ENCODE measurements around the gene ILF3. TPM values are rescaled to one million over a fixed set of nuclear protein-coding genes. Genes with fewer than 3 reads are reported as not detected.

The ILF3 gene
- polyA plus RNA-seq, 2 of the 4 experiments (the other 2 are of a cell fraction), result 142 to 197 TPM

GRCh38 chr19:10688545-10689280 is 34.6 kb downstream of the ILF3 start:
- Histone ChIP-seq H3K9me3 (no peaks in the 10 kb centered on the region), H3K27ac (no peak overlapping the region), H3K4me1 (no peaks in the 10 kb centered on the region), H3K4me2 (no peak overlapping the region), H3K4me3 (no peak overlapping the region)
- no peak for FAIRE-seq
- no peak for DNase-seq (ENCODE audit: low read depth in 1 of 2, low spot score in 1 of 2)
- WGBS (ENCODE audit: missing lambda C conversion rate), result 87% methylated on average over 10 of the region's 27 CpGs
- ChIA-PET CTCF (interaction anchor here (0.9 to 2.5 kb wide), 4 partner anchors 10 to 108 kb away, joined by 3 to 12 read pairs (median 8); no protein-coding TSS in a partner anchor), POLR2A (no interaction called here)
- no peak for ATAC-seq
- TF ChIP-seq JUN (IDR thresholded peaks at IDR 0.05) (no peak), PBX3 (IDR thresholded peaks at IDR 0.05) (no peak), POLR2A (IDR thresholded peaks at IDR 0.05; ENCODE audit: low read length) (no peak), RAD21 (conservative IDR thresholded peaks at IDR 0.05 in 1 of 2, IDR thresholded peaks at IDR 0.05 in 1 of 2) (no peak), ZSCAN20 (CRISPR knock-in tag; IDR thresholded peaks at IDR 0.05) (no peak), KDM5A (IDR thresholded peaks at IDR 0.05) (no peak), EP300 (IDR thresholded peaks at IDR 0.05) (no peak), HEYL (CRISPR knock-in tag; IDR thresholded peaks at IDR 0.05) (no peak), RARB (CRISPR knock-in tag; IDR thresholded peaks at IDR 0.05) (no peak), SREBF2 (IDR thresholded peaks at IDR 0.05) (no peak)
- TF ChIP-seq, protein P1, sequence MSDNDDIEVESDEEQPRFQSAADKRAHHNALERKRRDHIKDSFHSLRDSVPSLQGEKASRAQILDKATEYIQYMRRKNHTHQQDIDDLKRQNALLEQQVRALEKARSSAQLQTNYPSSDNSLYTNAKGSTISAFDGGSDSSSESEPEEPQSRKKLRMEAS (IDR thresholded peaks at IDR 0.05), result no peak

GRCh38 chr19:10690341-10690781 is 36.2 kb downstream of the ILF3 start:
- ChIA-PET POLR2A (no interaction called here), CTCF (interaction anchor here (1.4 to 2.2 kb wide), 2 partner anchors 9 to 11 kb away, joined by 3 to 12 read pairs; partner anchors contain the start of gene QTRT1)
- FAIRE-seq (no peak), ATAC-seq (peak in 1 of 2 experiments; percentile 2; a peak in 2 of 6 replicates), DNase-seq (ENCODE audit: low read depth in 1 of 2, low spot score in 1 of 2) (no peak)
- WGBS (ENCODE audit: missing lambda C conversion rate), result 58% methylated on average over 2 of the region's 7 CpGs
- Histone ChIP-seq H3K4me2 (no peak overlapping the region), H3K27ac (no peak overlapping the region), H3K9me3 (no peaks in the 10 kb centered on the region), H3K4me3 (no peak overlapping the region), H3K4me1 (0 out of 3 replicates have a peak, but pooled peaks cover 4% of the 10 kb centered on the region)
- TF ChIP-seq, protein P2, sequence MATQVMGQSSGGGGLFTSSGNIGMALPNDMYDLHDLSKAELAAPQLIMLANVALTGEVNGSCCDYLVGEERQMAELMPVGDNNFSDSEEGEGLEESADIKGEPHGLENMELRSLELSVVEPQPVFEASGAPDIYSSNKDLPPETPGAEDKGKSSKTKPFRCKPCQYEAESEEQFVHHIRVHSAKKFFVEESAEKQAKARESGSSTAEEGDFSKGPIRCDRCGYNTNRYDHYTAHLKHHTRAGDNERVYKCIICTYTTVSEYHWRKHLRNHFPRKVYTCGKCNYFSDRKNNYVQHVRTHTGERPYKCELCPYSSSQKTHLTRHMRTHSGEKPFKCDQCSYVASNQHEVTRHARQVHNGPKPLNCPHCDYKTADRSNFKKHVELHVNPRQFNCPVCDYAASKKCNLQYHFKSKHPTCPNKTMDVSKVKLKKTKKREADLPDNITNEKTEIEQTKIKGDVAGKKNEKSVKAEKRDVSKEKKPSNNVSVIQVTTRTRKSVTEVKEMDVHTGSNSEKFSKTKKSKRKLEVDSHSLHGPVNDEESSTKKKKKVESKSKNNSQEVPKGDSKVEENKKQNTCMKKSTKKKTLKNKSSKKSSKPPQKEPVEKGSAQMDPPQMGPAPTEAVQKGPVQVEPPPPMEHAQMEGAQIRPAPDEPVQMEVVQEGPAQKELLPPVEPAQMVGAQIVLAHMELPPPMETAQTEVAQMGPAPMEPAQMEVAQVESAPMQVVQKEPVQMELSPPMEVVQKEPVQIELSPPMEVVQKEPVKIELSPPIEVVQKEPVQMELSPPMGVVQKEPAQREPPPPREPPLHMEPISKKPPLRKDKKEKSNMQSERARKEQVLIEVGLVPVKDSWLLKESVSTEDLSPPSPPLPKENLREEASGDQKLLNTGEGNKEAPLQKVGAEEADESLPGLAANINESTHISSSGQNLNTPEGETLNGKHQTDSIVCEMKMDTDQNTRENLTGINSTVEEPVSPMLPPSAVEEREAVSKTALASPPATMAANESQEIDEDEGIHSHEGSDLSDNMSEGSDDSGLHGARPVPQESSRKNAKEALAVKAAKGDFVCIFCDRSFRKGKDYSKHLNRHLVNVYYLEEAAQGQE (IDR thresholded peaks at IDR 0.05), result no peak
- TF ChIP-seq JUNB (IDR thresholded peaks at IDR 0.05) (no peak), KDM5A (IDR thresholded peaks at IDR 0.05) (no peak)

- H3K4me3 ChIP-seq, result no peak overlapping the region
- 93% methylated on average over 16 of the region's 23 CpGs for WGBS (ENCODE audit: missing lambda C conversion rate)
- no peak for FAIRE-seq
- H3K27ac ChIP-seq, result no peak overlapping the region
- POLR2A ChIA-PET, result no interaction called here
- ATAC-seq, result no peak
- peaks cover 9% of the 10 kb centered on the region; the same call in 1 of the 3 replicates for H3K4me1 ChIP-seq
- TF ChIP-seq CBX8 (IDR thresholded peaks at IDR 0.05) (no peak), CHD4 (IDR thresholded peaks at IDR 0.05; ENCODE audit: borderline replicate concordance) (no peak), NPAS2 (CRISPR knock-in tag; IDR thresholded peaks at IDR 0.05; ENCODE audit: borderline replicate concordance) (no peak), HOXA7 (CRISPR knock-in tag; IDR thresholded peaks at IDR 0.05) (no peak), HDAC2 (IDR thresholded peaks at IDR 0.05) (no peak), SMC3 (IDR thresholded peaks at IDR 0.05) (no peak), ZNF302 (CRISPR knock-in tag; IDR thresholded peaks at IDR 0.05) (no peak), RFX5 (IDR thresholded peaks at IDR 0.05) (no peak), KDM1A (IDR thresholded peaks at IDR 0.05; ENCODE audit: low read depth) (no peak), POLR2A (IDR thresholded peaks at IDR 0.05; ENCODE audit: low read length) (no peak)
- CTCF ChIA-PET, result interaction anchor here (1.4 to 1.6 kb wide), 3 partner anchors 10 to 110 kb away, joined by 3 to 9 read pairs (median 6); partner anchors contain the start of gene QTRT1
- H3K9me3 ChIP-seq, result no peaks in the 10 kb centered on the region
- H3K4me2 ChIP-seq, result no peak overlapping the region
- DNase-seq (ENCODE audit: low read depth in 1 of 2, low spot score in 1 of 2), result no peak
These were observed 37.2 kb downstream of the ILF3 start for GRCh38 chr19:10691178-10691881.
